Peyer's patch (tissue), 4 donors: ENCODE data around the gene DOCK2. TPM values are rescaled to one million over a fixed set of nuclear protein-coding genes. Genes with fewer than 3 reads are reported as not detected.

ENCODE experiments used
- DNase-seq, 3 donors: peaks; one replicate each; pipeline ENCODE4 v3.0.0-alpha.2; 2017 to 2019
- H3K27ac ChIP-seq, 4 donors: fragments of 200-600 bp; sonication (generic); one replicate each; pipeline ENCODE4 v1.5.1; 2016 to 2019
- H3K27me3 ChIP-seq, 2 donors: fragments of 200-600 bp; sonication (generic); one replicate each; pipeline ENCODE4 v1.5.1; 2019
- H3K36me3 ChIP-seq, 3 donors: fragments of 200-600 bp; sonication (generic); one replicate each; pipeline ENCODE4 v1.5.1; 2016 to 2019
- H3K4me1 ChIP-seq, 4 donors: fragments of 200-600 bp; sonication (generic); one replicate each; pipeline ENCODE4 v1.5.1; 2016 to 2019
- H3K4me3 ChIP-seq, 4 donors: fragments of 200-600 bp; sonication (generic); 1 replicate in 3 of 4; 2 replicates in 1 of 4; pipeline ENCODE4 v1.5.1; 2016 to 2019; ENCODE audit warnings: mild to moderate bottlenecking in 1 of 4
- H3K9me3 ChIP-seq, 4 donors: fragments of 200-600 bp; sonication (generic); one replicate each; pipeline ENCODE4 v1.5.1; 2016 to 2019; ENCODE audit warnings: mild to moderate bottlenecking in 1 of 4
- CTCF ChIP-seq, 6 experiments: fragments of 450-650 bp in 4 of 6; fragments of 200-600 bp in 2 of 6; sonication (generic) in 1 of 6; IDR thresholded peaks; one replicate each; pipeline ENCODE4 v1.5.1; 2017 to 2019; ENCODE audit warnings: antibody characterized with exemption in 6 of 6, mild to moderate bottlenecking in 3 of 6, moderate library complexity in 1 of 6
- POLR2A ChIP-seq, 2 donors: fragments of 450-650 bp; IDR thresholded peaks; one replicate each; pipeline ENCODE4 v1.5.1; 2017; ENCODE audit warnings: antibody characterized with exemption in 2 of 2, mild to moderate bottlenecking in 2 of 2, moderate library complexity in 2 of 2
- total RNA-seq, 4 donors: library from RNA; depleted of rRNA; stranded (reverse); fragments of >200 nt; gene quantifications; one replicate each; pipeline ENCODE4 v1.1.0, GENCODE V29; 2016

DOCK2 gene
- total RNA-seq, 4 donors from 2014 or later, result 13.8 to 200 (median 17.8) TPM

GRCh38 chr5:169697511-169697890 is 60.4 kb downstream of the DOCK2 start:
- Histone ChIP-seq H3K27me3 (no peaks in the 10 kb centered on the region), H3K4me1 (no peaks in the 10 kb centered on the region), H3K27ac (no peak overlapping the region), H3K9me3 (no peaks in the 10 kb centered on the region), H3K36me3 (no peaks in the 10 kb centered on the region), H3K4me3 (no peak overlapping the region)
- TF ChIP-seq POLR2A (IDR thresholded peaks at IDR 0.05) (no peak), CTCF (IDR thresholded peaks at IDR 0.05) (no peak)
- no peak for DNase-seq

GRCh38 chr5:169697976-169698375 is 60.9 kb downstream of the DOCK2 start:
- no peak for DNase-seq
- H3K27ac ChIP-seq, result no peak overlapping the region
- no peak overlapping the region for H3K4me3 ChIP-seq
- no peaks in the 10 kb centered on the region for H3K9me3 ChIP-seq
- TF ChIP-seq POLR2A (IDR thresholded peaks at IDR 0.05) (no peak), CTCF (IDR thresholded peaks at IDR 0.05) (no peak)
- no peaks in the 10 kb centered on the region for H3K4me1 ChIP-seq
- no peaks in the 10 kb centered on the region for H3K36me3 ChIP-seq
- H3K27me3 ChIP-seq, result no peaks in the 10 kb centered on the region

DNA sequence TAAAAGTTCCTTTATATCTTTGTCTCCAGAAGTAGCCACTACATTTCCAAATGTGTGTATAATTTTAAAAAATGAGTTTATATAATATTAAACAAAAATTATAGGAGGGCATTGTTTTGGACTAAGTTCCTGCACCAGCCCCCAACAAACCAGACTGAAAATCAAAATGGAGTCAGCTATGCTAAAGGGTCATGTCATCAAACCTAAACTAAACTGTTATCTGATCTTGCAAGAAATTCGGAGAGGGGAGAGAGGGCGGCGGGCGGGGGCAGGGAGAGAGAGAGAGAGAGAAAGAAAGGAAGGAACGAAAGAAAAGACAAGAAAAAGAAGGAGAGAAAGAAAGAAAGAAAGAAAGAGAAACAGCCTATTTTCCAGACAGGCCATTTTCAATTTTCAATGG is 63.5 kb downstream of the DOCK2 start:
- H3K9me3 ChIP-seq, result no peaks in the 10 kb centered on the region

GRCh38 chr5:169701910-169702451 is 64.9 kb downstream of the DOCK2 start:
- DNase-seq, result no peak
- Histone ChIP-seq H3K36me3 (no peaks in the 10 kb centered on the region), H3K4me1 (no peaks in the 10 kb centered on the region), H3K27me3 (no peaks in the 10 kb centered on the region), H3K4me3 (no peak overlapping the region), H3K9me3 (no peaks in the 10 kb centered on the region), H3K27ac (no peak overlapping the region)
- TF ChIP-seq CTCF (IDR thresholded peaks at IDR 0.05) (peak in 2 of 6 experiments; percentile 15 to 35), POLR2A (IDR thresholded peaks at IDR 0.05) (no peak)

More for the DNA sequence above, 63.5 kb downstream of the DOCK2 start:
- Histone ChIP-seq H3K27ac (no peak overlapping the region), H3K36me3 (no peaks in the 10 kb centered on the region), H3K27me3 (no peaks in the 10 kb centered on the region), H3K4me1 (no peaks in the 10 kb centered on the region), H3K4me3 (no peak overlapping the region)
- DNase-seq, result no peak
- no peak for TF ChIP-seq POLR2A (IDR thresholded peaks at IDR 0.05)
- no peak for TF ChIP-seq CTCF (IDR thresholded peaks at IDR 0.05)

DNA sequence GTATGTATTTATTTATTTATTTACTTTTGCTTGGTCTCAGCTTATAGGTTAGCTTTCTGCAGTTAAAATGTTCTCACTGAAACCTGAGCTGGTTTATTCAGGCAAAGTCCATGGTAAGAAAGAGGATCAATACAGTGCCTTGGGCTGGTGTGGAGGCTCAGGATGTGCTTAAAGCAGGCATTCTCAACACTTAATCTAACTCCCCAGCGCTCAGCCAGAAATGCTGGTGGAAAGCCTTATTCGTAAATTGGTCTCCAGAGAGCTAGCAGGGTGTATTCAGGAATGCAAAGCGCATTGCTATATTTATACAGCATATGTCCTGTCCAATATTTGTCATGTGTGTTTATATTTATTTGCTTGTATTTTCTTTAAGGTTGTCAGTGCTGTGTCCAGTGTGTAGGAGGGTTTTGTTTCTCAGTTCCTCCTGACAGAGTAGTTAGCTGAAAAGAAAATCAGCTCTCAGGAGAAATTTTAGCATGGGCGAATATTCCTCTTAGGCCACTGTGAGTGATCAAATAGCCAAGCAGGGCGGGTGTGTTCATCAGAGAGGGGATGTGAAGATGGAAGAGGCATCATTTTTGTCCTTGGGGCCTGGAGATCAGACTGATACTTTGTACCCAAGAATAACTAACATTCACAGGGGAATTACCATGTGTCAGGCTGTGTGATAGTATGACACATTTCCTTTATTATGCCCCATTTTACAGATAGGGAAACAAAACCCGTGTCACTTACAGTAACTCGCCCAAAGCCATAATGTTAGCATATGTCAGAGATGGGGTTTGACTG is 65.8 kb downstream of the DOCK2 start:
- Histone ChIP-seq H3K27me3 (no peaks in the 10 kb centered on the region), H3K4me3 (no peak overlapping the region), H3K4me1 (no peaks in the 10 kb centered on the region), H3K36me3 (no peaks in the 10 kb centered on the region), H3K9me3 (no peaks in the 10 kb centered on the region), H3K27ac (no peak overlapping the region)
- no peak for DNase-seq
- TF ChIP-seq CTCF (IDR thresholded peaks at IDR 0.05), result no peak
- TF ChIP-seq POLR2A (IDR thresholded peaks at IDR 0.05), result no peak
